Epithelial cell of proximal tubule (primary cell): ENCODE measurements around the gene DNAH12. TPM values are rescaled to one million over a fixed set of nuclear protein-coding genes. Genes with fewer than 3 reads are reported as not detected.
A peak's percentile ranks its signal among the peaks of the same experiment; 100 is the strongest.
"Not testable (repeated sequence)": the region's sequence is repeated elsewhere in the genome, so short reads cannot be mapped to it uniquely, and the experiment has no call there.

Source experiments
- DNase-seq: peaks from one replicate; pipeline ENCODE4 v3.0.0-alpha.2; 2011; ENCODE audit warnings: low read depth
- H3K4me3 ChIP-seq: 2 replicates; pipeline ENCODE4 v1.5.1; 2011; ENCODE audit warnings: low read depth, mild to moderate bottlenecking, low read length
- total RNA-seq: library from RNA; depleted of rRNA; stranded (reverse); fragments of >200 nt; gene quantifications from 2 replicates; pipeline ENCODE4 v1.2.3, GENCODE V29; 2015
- TF ChIP-seq, protein P1 (sequence below): conservative IDR thresholded peaks from 2 replicates; pipeline ENCODE4 v1.5.1; 2012; ENCODE audit warnings: low read depth, mild to moderate bottlenecking, low read length

DNAH12 gene
- total RNA-seq, 1 donor from 2014 or later: not detected

DNA sequence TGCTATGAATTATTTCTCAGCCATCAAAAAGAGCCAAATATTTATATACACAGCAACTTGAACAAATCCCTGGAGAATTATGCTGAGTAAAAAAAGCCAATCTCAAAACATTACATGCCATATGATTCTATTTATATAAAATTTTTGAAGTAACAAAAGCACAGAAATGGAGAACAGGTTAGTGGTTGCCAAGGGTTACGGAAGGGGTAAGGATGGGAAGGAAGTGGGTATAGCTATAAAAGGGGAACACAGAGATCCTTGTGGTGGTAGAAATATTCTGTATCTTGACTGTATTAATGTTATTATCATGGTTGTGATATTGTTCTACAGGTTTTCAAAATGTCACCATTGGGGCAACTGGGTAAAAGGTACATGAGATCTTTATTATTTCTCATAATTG, 189.4 kb downstream of the DNAH12 start:
- no peak for DNase-seq
- TF ChIP-seq, protein P1, sequence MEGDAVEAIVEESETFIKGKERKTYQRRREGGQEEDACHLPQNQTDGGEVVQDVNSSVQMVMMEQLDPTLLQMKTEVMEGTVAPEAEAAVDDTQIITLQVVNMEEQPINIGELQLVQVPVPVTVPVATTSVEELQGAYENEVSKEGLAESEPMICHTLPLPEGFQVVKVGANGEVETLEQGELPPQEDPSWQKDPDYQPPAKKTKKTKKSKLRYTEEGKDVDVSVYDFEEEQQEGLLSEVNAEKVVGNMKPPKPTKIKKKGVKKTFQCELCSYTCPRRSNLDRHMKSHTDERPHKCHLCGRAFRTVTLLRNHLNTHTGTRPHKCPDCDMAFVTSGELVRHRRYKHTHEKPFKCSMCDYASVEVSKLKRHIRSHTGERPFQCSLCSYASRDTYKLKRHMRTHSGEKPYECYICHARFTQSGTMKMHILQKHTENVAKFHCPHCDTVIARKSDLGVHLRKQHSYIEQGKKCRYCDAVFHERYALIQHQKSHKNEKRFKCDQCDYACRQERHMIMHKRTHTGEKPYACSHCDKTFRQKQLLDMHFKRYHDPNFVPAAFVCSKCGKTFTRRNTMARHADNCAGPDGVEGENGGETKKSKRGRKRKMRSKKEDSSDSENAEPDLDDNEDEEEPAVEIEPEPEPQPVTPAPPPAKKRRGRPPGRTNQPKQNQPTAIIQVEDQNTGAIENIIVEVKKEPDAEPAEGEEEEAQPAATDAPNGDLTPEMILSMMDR: no peak
- no peak overlapping the region for H3K4me3 ChIP-seq

DNA sequence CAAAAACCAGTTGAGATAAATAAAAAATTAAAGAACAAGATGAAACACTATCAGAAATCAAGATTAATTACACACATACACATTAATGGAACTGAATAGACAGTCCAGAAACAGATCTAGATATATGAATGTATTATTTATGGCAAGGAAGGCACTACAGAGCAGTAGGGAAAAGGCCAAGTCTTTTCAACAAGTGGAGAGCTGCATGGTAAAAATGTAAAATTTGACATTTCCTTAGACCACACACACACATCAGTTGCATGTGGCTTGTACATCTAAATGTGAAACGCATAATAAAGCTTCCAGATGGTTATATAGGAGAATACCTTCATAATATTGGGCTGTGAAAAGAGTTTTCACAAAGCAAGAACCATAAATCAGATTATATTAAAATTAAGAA, 193.9 kb downstream of the DNAH12 start:
- TF ChIP-seq, protein P1: no peak
- H3K4me3 ChIP-seq: no peak overlapping the region
- no peak for DNase-seq

DNA sequence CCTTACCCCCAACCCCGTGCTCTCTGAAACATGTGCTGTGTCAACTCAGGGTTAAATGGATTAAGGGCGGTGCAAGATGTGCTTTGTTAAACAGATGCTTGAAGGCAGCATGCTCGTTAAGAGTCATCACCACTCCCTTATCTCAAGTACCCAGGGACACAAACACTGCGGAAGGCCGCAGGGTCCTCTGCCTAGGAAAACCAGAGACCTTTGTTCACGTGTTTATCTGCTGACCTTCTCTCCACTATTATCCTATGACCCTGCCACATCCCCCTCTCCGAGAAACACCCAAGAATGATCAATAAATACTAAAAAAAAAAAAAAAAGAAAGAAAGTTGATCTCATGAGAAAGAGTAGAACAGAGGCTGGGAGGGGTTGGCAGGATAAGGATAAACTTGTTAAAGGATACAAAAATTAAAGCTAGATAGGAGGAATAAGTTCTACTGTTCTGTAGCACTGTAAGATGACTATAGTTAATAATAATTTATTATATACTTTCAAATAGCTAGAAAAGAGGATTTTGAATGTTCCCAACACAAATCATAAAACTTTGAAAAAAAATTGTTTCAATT, 205.0 kb downstream of the DNAH12 start:
- not testable (repeated sequence) for H3K4me3 ChIP-seq, DNase-seq

DNA sequence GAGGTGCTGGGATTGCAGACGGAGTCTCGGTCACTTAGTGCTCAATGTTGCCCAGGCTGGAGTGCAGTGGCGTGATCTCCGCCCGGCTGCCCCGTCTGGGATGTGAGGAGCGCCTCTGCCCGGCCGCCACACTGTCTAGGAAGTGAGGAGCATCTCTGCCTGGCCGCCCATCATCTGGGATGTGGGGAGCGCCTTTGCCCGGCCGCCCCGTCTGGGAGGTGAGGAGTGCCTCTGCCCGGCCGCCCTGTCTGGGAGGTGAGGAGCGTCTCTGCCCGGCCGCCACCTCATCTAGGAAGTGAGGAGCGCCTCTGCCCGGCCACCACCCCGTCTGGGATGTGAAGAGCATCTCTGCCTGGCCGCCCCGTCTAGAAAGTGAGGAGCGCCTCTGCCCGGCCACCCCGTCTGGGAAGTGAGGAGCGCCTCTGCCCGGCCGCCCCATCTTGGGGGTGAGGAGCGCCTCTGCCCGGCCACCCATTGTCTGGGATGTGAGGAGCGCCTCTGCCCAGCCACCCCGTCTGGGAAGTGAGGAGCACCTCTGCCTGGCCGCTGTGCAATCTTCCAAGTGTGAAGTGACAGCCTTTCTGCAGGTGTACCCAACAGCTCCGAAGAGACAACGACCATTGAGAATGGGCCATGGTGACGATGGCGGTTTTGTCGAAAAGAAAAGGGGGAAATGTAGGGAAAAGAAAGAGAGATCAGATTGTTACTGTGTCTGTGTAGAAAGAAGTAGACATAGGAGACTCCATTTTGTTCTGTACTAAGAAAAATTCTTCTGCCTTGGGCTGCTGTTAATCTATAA, 205.7 kb downstream of the DNAH12 start:
- not testable (repeated sequence) for H3K4me3 ChIP-seq, DNase-seq

DNA sequence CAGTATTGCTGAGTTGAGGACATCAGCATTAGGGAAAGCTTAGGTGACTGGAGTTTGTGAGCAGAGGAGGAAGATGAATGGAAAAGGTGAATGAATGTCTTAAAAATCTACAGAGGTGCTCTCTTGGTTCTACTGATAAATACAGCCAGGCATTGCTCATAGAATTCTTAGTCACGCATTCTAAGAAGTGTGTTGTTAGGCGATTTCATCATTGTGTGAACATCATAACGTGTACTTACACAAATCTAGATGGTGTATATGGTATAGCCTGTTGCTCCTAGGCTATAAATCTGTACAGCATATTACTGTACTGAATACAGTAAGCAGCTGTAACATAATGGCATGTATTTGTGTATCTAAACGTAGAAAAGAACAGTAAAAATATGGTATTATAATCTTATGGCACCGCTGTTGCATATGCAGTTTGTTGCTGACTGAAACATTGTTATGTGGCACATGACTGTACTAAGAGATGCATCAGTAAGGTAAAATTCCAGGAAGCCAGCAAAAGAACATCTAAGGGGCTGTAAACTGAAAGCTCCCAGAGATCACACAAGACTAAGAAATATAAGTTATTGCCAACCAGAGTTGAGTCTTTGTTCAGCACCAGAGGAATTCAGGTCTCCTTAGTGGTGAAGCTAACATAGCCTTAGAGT, 208.7 kb downstream of the DNAH12 start:
- TF ChIP-seq, protein P1: no peak
- no peak for DNase-seq

DNA sequence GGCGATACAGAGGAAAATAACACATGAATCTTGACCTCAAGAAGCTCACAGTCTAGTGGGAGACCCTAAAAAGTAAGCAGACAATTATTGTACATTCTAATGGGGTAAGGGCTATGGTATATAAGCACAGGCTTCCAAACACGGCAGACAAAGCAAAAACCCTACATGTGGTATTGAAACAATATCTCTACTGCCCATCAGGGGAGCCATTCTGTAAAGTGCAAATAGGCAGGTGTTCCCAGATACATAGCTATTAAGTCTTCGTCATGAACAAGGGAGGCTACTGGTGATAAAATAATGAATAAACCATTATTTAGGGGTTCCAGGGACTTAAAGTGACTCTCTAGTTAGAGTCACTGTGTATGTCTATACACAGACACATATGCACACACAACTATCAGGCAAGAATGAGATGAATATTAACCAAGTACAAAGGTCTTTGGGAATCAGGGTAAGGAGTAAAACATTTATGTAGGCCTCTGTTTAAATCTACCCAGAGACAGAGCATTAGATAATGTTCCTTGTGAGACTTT, 213.0 kb downstream of the DNAH12 start:
- TF ChIP-seq, protein P1: peak; percentile 34
- DNase-seq: no peak
- no peak overlapping the region for H3K4me3 ChIP-seq

More for the DNA sequence above, 208.7 kb downstream of the DNAH12 start:
- no peak overlapping the region for H3K4me3 ChIP-seq

DNA sequence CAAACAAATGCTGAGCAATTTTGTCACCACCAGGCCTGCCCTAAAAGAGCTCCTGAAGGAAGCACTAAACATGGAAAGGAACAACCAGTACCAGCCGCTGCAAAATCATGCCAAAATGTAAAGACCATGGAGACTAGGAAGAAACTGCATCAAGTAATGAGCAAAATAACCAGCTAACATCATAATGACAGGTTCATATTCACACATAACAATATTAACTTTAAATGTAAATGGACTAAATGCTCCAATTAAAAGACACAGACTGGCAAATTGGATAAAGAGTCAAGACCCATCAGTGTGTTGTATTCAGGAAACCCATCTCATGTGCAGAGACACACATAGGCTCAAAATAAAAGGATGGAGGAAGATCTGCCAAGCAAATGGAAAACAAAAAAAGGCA, 217.6 kb downstream of the DNAH12 start:
- H3K4me3 ChIP-seq: not testable (repeated sequence)

DNA sequence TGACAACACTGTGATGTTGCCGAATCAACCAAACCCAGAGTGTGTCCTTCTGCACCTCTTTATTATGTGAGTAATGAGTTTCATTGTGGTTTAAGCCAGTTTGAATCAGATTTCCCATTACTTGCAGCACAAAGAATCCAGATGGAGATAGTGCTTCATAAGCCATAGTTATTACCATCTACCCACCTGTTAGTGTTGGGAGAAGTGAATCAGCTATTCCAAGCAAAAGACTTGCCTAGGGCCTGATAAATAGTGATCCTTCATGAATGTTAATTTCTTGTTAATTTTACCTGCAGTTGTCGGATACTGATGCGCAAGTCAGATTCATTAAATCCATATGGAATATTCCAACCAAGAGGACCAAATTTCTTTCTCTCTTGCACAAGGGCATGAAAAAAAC, 229.9 kb downstream of the DNAH12 start:
- TF ChIP-seq, protein P1: no peak
- no peak overlapping the region for H3K4me3 ChIP-seq
- no peak for DNase-seq

More for the DNA sequence above, 217.6 kb downstream of the DNAH12 start:
- not testable (repeated sequence) for DNase-seq
